GM12878 (cell line): ENCODE data around the gene CCRL2. TPM values are rescaled to one million over a fixed set of nuclear protein-coding genes. Genes with fewer than 3 reads are reported as not detected.

Experiments used
- ATAC-seq: fragments of 200-7000 bp; cut with Tn5 transposase; 3 replicates; pipeline ENCODE4 v1.9.1; 2020; ENCODE audit warnings: mild to moderate bottlenecking, moderate library complexity
- BruUV-seq: library from RNA; stranded (reverse); fragments of 400-500 nt; replicated peaks from 2 replicates; lab custom pipeline; 2021; lab: Mats Ljungman, UMichigan
- CTCF ChIA-PET: fragments of 300-600 bp; sonication (Branson Sonifier 250); formaldehyde crosslinking; extraction: SDS; loops from one replicate; lab custom pipeline; 2021; ENCODE audit warnings: inconsistent platforms; lab: Yijun Ruan, JAX
- POLR2A ChIA-PET: fragments of 350-600 bp; formaldehyde crosslinking; extraction: SDS; loops from one replicate; lab custom pipeline; 2021; ENCODE audit warnings: inconsistent platforms; lab: Charles Lee
- RAD21 ChIA-PET: fragments of 300-600 bp; sonication (Branson Sonifier 250); formaldehyde crosslinking; loops from one replicate; lab custom pipeline; 2023; ENCODE audit warnings: antibody characterized with exemption; ENCODE audit not compliant: unreplicated experiment; lab: Charles Lee
- SMC1A ChIA-PET: fragments of 300-600 bp; sonication (Branson Sonifier 250); formaldehyde crosslinking; loops from one replicate; lab custom pipeline; 2023; ENCODE audit not compliant: unreplicated experiment, uncharacterized antibody; lab: Charles Lee
- DNase-seq: peaks from one replicate; pipeline ENCODE4 v3.0.0-alpha.2; 2011; ENCODE audit warnings: low read depth, low spot score
- FAIRE-seq: peaks from 3 replicates; lab custom pipeline; 2011; peaks lifted over from hg19 to GRCh38; lab: Jason Lieb, UNC
- H2AFZ ChIP-seq: 2 replicates; pipeline ENCODE4 v1.6.0; 2011; ENCODE audit warnings: low read depth, low read length, control low read depth; ENCODE audit not compliant: control insufficient read depth
- H3K27ac ChIP-seq: 2 replicates; pipeline ENCODE4 v1.5.1; 2011; ENCODE audit warnings: control low read depth; ENCODE audit not compliant: control insufficient read depth, insufficient read depth
- H3K27me3 ChIP-seq, 2 experiments: replicated peaks in 1 of 2; 2 replicates each; pipeline versions ENCODE4 v1.6.0 to v1.6.1; 2011; ENCODE audit warnings: low read length in 1 of 2; ENCODE audit not compliant: control insufficient read depth in 2 of 2, insufficient read depth in 2 of 2
- H3K36me3 ChIP-seq, 2 experiments: 2 replicates each; pipeline ENCODE4 v1.5.1; 2011; ENCODE audit warnings: low read length in 1 of 2; ENCODE audit not compliant: control insufficient read depth in 2 of 2, insufficient read depth in 2 of 2
- H3K4me1 ChIP-seq: 2 replicates; pipeline ENCODE4 v1.6.1; 2011; ENCODE audit warnings: mild to moderate bottlenecking, low read length, moderate library complexity, mixed read lengths; ENCODE audit not compliant: control insufficient read depth, insufficient read depth
- H3K4me2 ChIP-seq: 2 replicates; pipeline ENCODE4 v1.6.0; 2011; ENCODE audit warnings: control low read depth; ENCODE audit not compliant: control insufficient read depth, insufficient read depth
- H3K4me3 ChIP-seq: fragments of 200-600 bp; sonication (generic); 2 replicates; pipeline ENCODE4 v1.5.1; 2016
- H3K79me2 ChIP-seq: 2 replicates; pipeline ENCODE4 v1.6.0; 2011; ENCODE audit warnings: low read length; ENCODE audit not compliant: control insufficient read depth, insufficient read depth
- H3K9ac ChIP-seq: 2 replicates; pipeline ENCODE4 v1.8.0; 2011; ENCODE audit warnings: low read length, control low read depth, mixed read lengths; ENCODE audit not compliant: control insufficient read depth, insufficient read depth
- H3K9me3 ChIP-seq: replicated peaks from 3 replicates; pipeline ENCODE4 v1.5.1; 2011; ENCODE audit warnings: mild to moderate bottlenecking, low read length; ENCODE audit not compliant: control insufficient read depth, insufficient read depth
- H4K20me1 ChIP-seq: 2 replicates; pipeline ENCODE4 v1.6.0; 2011; ENCODE audit not compliant: control insufficient read depth, insufficient read depth
- HDAC2 ChIP-seq: fragments of 200-600 bp; sonication (generic); IDR thresholded peaks from 2 replicates; pipeline ENCODE4 v1.6.1; 2017
- POLR2A ChIP-seq: IDR thresholded peaks from 2 replicates; pipeline ENCODE4 v1.6.1; 2011; ENCODE audit warnings: low read depth, mild to moderate bottlenecking, low read length
- RBBP5 ChIP-seq: fragments of 200-600 bp; sonication (generic); conservative IDR thresholded peaks from 2 replicates; pipeline ENCODE4 v1.6.1; 2016
- SMAD5 ChIP-seq: IDR thresholded peaks from 2 replicates; pipeline ENCODE4 v1.6.1; 2016; ENCODE audit warnings: antibody characterized with exemption, low read depth
- YBX1 ChIP-seq: fragments of 450-650 bp; IDR thresholded peaks from 2 replicates; pipeline ENCODE4 v1.6.1; 2016; ENCODE audit warnings: antibody characterized with exemption
- YY1 ChIP-seq: IDR thresholded peaks from 2 replicates; pipeline ENCODE4 v1.6.1; 2011; ENCODE audit warnings: low read depth, mild to moderate bottlenecking, low read length
- ZNF207 ChIP-seq: fragments of 450-650 bp; IDR thresholded peaks from 2 replicates; pipeline ENCODE4 v1.6.1; 2014; ENCODE audit warnings: antibody characterized with exemption, mild to moderate bottlenecking, borderline replicate concordance
- WGBS: methylation state at CpG from one replicate; pipeline ENCODE4 v1.1.6; 2016; ENCODE audit warnings: low lambda C conversion rate; ENCODE audit not compliant: insufficient replicate concordance, insufficient coverage; ENCODE audit errors: missing lambda C conversion rate; 5-methylcytosine and 5-hydroxymethylcytosine counted together
- in situ Hi-C: fragments of 300-500 bp; cut with MboI; formaldehyde crosslinking; loops from 9 replicates; pipeline ENCODE4 v1.14.3; 2018; ENCODE audit warnings: mixed read lengths
- intact Hi-C: fragments of 100-400 bp; cut with micrococcal nuclease; formaldehyde crosslinking; loops from one replicate; pipeline ENCODE4 v1.14.2; 2022; ENCODE audit not compliant: unreplicated experiment
- polyA plus RNA-seq, 11 experiments: library from polyadenylated mRNA; depleted of rRNA in 4 of 11; unstranded in 6 of 11; stranded (reverse) in 5 of 11; fragments of >200 nt; fragmentation: Nextera tagmentation in 4 of 11; fragmentation: Illumina TruSeq in 1 of 11; extraction: Ambion mirVana in 4 of 11; extraction: Trizol in 1 of 11; gene quantifications; 1 replicate in 1 of 11; 2 replicates in 10 of 11; pipeline versions ENCODE4 v1.2.1 to v1.2.3, GENCODE V29; 2011 to 2016; ENCODE audit warnings: inconsistent platforms in 2 of 11, missing spikeins in 2 of 11, low read depth in 1 of 11
- total RNA-seq, 4 experiments: library from RNA; depleted of rRNA in 3 of 4; stranded (reverse); fragments of >200 nt in 3 of 4; fragmentation: Illumina TruSeq in 1 of 4; extraction: Trizol in 1 of 4; gene quantifications; 2 replicates each; pipeline versions ENCODE4 v1.2.1 to v1.2.3, GENCODE V29; 2013 to 2021
- TF ChIP-seq, protein P1 (sequence below): IDR thresholded peaks from 2 replicates; pipeline ENCODE4 v1.6.1; 2011; ENCODE audit warnings: borderline replicate concordance, low read depth, mild to moderate bottlenecking, moderate library complexity, mixed read lengths, low read length; ENCODE audit not compliant: insufficient read depth; ENCODE audit errors: extremely low read length
- TF ChIP-seq, protein P2 (sequence below): IDR thresholded peaks from 2 replicates; pipeline ENCODE4 v1.6.1; 2012; ENCODE audit warnings: improper control_type of control experiment, low read depth, low read length; ENCODE audit not compliant: insufficient replicate concordance

The CCRL2 gene
- total and polyA plus RNA-seq, 10 of the 15 experiments (the other 5 are each of a cell fraction or from before 2014, with no cell fraction given), result 0.04 to 2.5 (median 1.8) TPM

DNA sequence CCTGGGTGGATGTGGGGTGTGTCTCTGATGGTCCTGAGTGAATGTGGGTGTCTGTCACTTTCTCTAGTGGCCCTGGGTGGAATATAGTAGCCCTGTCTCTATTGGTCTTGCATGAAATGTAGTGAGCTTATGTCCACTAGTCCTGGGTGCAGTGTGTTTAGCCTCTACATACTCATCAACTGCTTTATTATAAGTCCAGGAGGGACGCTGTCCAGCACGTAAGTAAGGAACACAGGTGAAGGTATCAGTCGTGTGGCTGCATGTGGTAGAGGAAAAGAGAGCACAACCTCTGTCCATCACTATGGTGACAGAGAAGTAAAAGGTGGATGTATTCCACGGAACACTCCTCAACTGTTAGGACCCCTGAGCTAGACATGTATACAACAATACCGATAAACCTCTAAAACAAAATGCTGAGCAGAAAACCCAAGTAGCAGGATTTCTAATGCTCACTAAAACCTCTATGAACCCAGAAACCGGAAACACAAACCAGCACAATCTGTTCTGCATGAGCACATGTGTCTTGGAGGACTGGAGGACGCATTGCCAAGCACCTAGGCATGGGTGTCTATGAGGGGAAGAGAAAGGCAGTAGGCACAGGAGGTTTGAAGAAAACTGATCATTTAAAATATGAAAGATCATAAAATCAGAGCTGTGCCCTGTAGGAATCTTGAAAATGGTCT, 46.6 kb downstream of the CCRL2 start:
- no peak overlapping the region for H3K4me3 ChIP-seq
- FAIRE-seq (no peak), ATAC-seq (no peak)
- in situ Hi-C loops, result no loop called here
- H3K4me1 ChIP-seq, result no peaks in the 10 kb centered on the region
- no peaks in the 10 kb centered on the region for H3K79me2 ChIP-seq
- no peak overlapping the region for H3K27ac ChIP-seq
- ChIA-PET SMC1A (no interaction called here), CTCF (interaction anchor here (3.2 kb wide), 1 partner anchor 35 kb away, joined by 10 read pairs; no protein-coding TSS in a partner anchor)
- no peak overlapping the region for H2AFZ ChIP-seq
- no TSS peak for BruUV-seq
- TF ChIP-seq, protein P1, sequence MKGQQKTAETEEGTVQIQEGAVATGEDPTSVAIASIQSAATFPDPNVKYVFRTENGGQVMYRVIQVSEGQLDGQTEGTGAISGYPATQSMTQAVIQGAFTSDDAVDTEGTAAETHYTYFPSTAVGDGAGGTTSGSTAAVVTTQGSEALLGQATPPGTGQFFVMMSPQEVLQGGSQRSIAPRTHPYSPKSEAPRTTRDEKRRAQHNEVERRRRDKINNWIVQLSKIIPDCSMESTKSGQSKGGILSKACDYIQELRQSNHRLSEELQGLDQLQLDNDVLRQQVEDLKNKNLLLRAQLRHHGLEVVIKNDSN, result no peak
- no peak for TF ChIP-seq HDAC2
- TF ChIP-seq RBBP5, result no peak
- TF ChIP-seq POLR2A, result no peak
- TF ChIP-seq, all 136 proteins: peak for 0
- Histone ChIP-seq H3K36me3 (no peaks in the 10 kb centered on the region), H3K4me2 (no peak overlapping the region), H3K9ac (no peak overlapping the region), H3K27me3 (peaks cover 3 to 6% of the 10 kb centered on the region in 2 experiments; a peak in 2 of 4 replicates), H3K9me3 (no peaks in the 10 kb centered on the region), H4K20me1 (no peaks in the 10 kb centered on the region)
- intact Hi-C loops, result no loop called here
- WGBS, result 13% methylated on average over 7 of the region's 7 CpGs
- ChIA-PET POLR2A (no interaction called here), RAD21 (no interaction called here)
- no peak for DNase-seq

GRCh38 chr3:46454209-46454595, 47.1 kb downstream of the CCRL2 start:
- CTCF ChIA-PET, result interaction anchor here (3.2 kb wide), 1 partner anchor 35 kb away, joined by 10 read pairs; no protein-coding TSS in a partner anchor
- SMC1A ChIA-PET, result no interaction called here
- FAIRE-seq, result no peak
- ATAC-seq, result no peak
- no peaks in the 10 kb centered on the region for H3K79me2 ChIP-seq
- BruUV-seq, result no TSS peak
- intact Hi-C loops (no loop called here), in situ Hi-C loops (no loop called here)
- H3K27me3 ChIP-seq, result peaks cover 3 to 6% of the 10 kb centered on the region in 2 experiments; a peak in 2 of 4 replicates
- H3K27ac ChIP-seq, result no peak overlapping the region
- H3K9me3 ChIP-seq, result no peaks in the 10 kb centered on the region
- no peak for TF ChIP-seq YY1
- TF ChIP-seq, protein P2, sequence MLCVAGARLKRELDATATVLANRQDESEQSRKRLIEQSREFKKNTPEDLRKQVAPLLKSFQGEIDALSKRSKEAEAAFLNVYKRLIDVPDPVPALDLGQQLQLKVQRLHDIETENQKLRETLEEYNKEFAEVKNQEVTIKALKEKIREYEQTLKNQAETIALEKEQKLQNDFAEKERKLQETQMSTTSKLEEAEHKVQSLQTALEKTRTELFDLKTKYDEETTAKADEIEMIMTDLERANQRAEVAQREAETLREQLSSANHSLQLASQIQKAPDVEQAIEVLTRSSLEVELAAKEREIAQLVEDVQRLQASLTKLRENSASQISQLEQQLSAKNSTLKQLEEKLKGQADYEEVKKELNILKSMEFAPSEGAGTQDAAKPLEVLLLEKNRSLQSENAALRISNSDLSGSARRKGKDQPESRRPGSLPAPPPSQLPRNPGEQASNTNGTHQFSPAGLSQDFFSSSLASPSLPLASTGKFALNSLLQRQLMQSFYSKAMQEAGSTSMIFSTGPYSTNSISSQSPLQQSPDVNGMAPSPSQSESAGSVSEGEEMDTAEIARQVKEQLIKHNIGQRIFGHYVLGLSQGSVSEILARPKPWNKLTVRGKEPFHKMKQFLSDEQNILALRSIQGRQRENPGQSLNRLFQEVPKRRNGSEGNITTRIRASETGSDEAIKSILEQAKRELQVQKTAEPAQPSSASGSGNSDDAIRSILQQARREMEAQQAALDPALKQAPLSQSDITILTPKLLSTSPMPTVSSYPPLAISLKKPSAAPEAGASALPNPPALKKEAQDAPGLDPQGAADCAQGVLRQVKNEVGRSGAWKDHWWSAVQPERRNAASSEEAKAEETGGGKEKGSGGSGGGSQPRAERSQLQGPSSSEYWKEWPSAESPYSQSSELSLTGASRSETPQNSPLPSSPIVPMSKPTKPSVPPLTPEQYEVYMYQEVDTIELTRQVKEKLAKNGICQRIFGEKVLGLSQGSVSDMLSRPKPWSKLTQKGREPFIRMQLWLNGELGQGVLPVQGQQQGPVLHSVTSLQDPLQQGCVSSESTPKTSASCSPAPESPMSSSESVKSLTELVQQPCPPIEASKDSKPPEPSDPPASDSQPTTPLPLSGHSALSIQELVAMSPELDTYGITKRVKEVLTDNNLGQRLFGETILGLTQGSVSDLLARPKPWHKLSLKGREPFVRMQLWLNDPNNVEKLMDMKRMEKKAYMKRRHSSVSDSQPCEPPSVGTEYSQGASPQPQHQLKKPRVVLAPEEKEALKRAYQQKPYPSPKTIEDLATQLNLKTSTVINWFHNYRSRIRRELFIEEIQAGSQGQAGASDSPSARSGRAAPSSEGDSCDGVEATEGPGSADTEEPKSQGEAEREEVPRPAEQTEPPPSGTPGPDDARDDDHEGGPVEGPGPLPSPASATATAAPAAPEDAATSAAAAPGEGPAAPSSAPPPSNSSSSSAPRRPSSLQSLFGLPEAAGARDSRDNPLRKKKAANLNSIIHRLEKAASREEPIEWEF, result no peak
- TF ChIP-seq ZNF207, result no peak
- no peak for TF ChIP-seq SMAD5
- no peak for TF ChIP-seq YBX1
- no peak for DNase-seq
- RAD21 ChIA-PET, result no interaction called here
- H2AFZ ChIP-seq, result no peak overlapping the region
- H3K4me3 ChIP-seq, result no peak overlapping the region
- no peaks in the 10 kb centered on the region for H3K36me3 ChIP-seq
- H3K4me1 ChIP-seq, result no peaks in the 10 kb centered on the region
- POLR2A ChIA-PET, result no interaction called here
- H4K20me1 ChIP-seq, result no peaks in the 10 kb centered on the region
- WGBS, result 17% methylated on average over 3 of the region's 3 CpGs
- H3K4me2 ChIP-seq, result no peak overlapping the region
- H3K9ac ChIP-seq, result no peak overlapping the region
